ENCODE measurements around the gene KIFC1.

DNA sequence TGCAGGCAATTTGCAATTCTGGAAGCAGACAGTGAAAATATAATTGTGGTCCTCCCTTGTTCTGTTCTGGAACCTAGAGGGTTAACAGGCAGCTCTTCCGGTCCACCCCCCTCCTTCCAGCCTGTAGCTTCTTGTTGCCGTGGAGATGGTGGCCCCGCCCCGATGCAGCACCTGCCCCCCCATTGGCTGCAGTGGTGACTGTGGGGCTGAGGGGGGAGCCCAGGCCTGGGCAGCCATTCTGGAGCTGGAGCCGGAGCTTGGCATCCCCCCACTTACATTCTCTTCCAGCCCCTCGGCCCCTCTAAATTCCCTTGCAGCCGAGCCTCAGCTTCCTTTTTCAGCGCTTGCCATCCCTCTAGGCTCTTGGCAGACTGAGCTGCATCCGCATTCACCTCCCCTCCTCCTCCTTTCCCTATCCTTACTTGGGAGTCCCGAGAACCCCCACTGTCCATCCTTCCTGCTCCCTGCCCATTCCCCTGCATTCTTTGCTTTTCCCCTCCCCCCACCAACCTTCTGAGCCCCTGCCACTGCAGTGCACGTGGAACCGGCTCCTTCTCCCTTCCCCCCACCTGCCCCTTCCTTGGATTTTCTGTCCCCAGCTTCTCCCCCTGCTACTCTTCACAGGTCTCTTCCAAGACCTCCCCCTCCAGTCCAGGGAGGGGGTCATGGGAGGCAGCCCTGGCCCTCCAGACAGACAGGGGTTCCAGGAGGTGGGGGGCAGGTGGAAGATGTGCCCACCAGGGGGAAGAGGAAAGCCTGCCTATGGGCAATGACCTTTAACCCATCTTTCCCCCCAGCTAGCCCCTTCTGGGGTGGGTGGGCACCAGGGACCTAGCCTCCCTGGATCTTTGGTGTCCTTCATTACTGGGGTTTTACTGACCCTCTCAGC, 39.6 kb downstream of the KIFC1 start:
- TF ChIP-seq, protein P1, sequence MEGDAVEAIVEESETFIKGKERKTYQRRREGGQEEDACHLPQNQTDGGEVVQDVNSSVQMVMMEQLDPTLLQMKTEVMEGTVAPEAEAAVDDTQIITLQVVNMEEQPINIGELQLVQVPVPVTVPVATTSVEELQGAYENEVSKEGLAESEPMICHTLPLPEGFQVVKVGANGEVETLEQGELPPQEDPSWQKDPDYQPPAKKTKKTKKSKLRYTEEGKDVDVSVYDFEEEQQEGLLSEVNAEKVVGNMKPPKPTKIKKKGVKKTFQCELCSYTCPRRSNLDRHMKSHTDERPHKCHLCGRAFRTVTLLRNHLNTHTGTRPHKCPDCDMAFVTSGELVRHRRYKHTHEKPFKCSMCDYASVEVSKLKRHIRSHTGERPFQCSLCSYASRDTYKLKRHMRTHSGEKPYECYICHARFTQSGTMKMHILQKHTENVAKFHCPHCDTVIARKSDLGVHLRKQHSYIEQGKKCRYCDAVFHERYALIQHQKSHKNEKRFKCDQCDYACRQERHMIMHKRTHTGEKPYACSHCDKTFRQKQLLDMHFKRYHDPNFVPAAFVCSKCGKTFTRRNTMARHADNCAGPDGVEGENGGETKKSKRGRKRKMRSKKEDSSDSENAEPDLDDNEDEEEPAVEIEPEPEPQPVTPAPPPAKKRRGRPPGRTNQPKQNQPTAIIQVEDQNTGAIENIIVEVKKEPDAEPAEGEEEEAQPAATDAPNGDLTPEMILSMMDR (IDR thresholded peaks at IDR 0.05) = no peak
- TF ChIP-seq POLR2A (IDR thresholded peaks at IDR 0.05) = no peak

Data from suprapubic skin (tissue), 3 donors.